Measurements from ENCODE around the gene EVA1A.

- TF ChIP-seq MYC (IDR thresholded peaks at IDR 0.05; ENCODE audit: borderline replicate concordance, low read length) = no peak
- no peak for TF ChIP-seq SMC3 (IDR thresholded peaks at IDR 0.05)
- TF ChIP-seq, protein P1, sequence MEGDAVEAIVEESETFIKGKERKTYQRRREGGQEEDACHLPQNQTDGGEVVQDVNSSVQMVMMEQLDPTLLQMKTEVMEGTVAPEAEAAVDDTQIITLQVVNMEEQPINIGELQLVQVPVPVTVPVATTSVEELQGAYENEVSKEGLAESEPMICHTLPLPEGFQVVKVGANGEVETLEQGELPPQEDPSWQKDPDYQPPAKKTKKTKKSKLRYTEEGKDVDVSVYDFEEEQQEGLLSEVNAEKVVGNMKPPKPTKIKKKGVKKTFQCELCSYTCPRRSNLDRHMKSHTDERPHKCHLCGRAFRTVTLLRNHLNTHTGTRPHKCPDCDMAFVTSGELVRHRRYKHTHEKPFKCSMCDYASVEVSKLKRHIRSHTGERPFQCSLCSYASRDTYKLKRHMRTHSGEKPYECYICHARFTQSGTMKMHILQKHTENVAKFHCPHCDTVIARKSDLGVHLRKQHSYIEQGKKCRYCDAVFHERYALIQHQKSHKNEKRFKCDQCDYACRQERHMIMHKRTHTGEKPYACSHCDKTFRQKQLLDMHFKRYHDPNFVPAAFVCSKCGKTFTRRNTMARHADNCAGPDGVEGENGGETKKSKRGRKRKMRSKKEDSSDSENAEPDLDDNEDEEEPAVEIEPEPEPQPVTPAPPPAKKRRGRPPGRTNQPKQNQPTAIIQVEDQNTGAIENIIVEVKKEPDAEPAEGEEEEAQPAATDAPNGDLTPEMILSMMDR (IDR thresholded peaks at IDR 0.05) = no peak
- TF ChIP-seq CEBPB (IDR thresholded peaks at IDR 0.05) = no peak
Measured at GRCh38 chr2:75557474-75558133, 3.1 kb downstream of the EVA1A start.
